Vagina (tissue), 2 donors: ENCODE results near the gene GABRA5.

Source experiments
- CTCF ChIP-seq, 3 experiments: fragments of 450-650 bp in 2 of 3; fragments of 200-600 bp in 1 of 3; sonication (generic) in 1 of 3; IDR thresholded peaks; one replicate each; pipeline ENCODE4 v1.5.1; 2017 to 2019; ENCODE audit warnings: antibody characterized with exemption in 3 of 3, mild to moderate bottlenecking in 2 of 3, moderate library complexity in 2 of 3
- POLR2A ChIP-seq, 2 donors: fragments of 450-650 bp; IDR thresholded peaks; one replicate each; pipeline ENCODE4 v1.6.1; 2017; ENCODE audit warnings: antibody characterized with exemption in 2 of 2, mild to moderate bottlenecking in 2 of 2, moderate library complexity in 2 of 2
- POLR2AphosphoS5 ChIP-seq, 2 donors: sonication (generic); formaldehyde crosslinking; IDR thresholded peaks; one replicate each; pipeline ENCODE4 v1.9.0; 2017; ENCODE audit warnings: antibody characterized with exemption in 2 of 2, mild to moderate bottlenecking in 2 of 2, low read depth in 1 of 2; ENCODE audit not compliant: insufficient read depth in 1 of 2

- TF ChIP-seq POLR2AphosphoS5 (IDR thresholded peaks at IDR 0.05; ENCODE audit: insufficient read depth in 1 of 2, low read depth in 1 of 2) (no peak), POLR2A (IDR thresholded peaks at IDR 0.05) (no peak), CTCF (IDR thresholded peaks at IDR 0.05) (no peak)
Observed at GRCh38 chr15:26968806-26969205, 101.9 kb downstream of the GABRA5 start.
